Measurements from ENCODE around the gene MAP1LC3A. TPM values are rescaled to one million over a fixed set of nuclear protein-coding genes. Genes with fewer than 3 reads are reported as not detected.
"Not testable (repeated sequence)": the region's sequence is repeated elsewhere in the genome, so short reads cannot be mapped to it uniquely, and the experiment has no call there.

The MAP1LC3A gene
- total RNA-seq: 100 to 1,000 TPM in 2 of 4 donors, 10 to 100 TPM in 2; 42.6 to 111 (median 103) TPM

DNA sequence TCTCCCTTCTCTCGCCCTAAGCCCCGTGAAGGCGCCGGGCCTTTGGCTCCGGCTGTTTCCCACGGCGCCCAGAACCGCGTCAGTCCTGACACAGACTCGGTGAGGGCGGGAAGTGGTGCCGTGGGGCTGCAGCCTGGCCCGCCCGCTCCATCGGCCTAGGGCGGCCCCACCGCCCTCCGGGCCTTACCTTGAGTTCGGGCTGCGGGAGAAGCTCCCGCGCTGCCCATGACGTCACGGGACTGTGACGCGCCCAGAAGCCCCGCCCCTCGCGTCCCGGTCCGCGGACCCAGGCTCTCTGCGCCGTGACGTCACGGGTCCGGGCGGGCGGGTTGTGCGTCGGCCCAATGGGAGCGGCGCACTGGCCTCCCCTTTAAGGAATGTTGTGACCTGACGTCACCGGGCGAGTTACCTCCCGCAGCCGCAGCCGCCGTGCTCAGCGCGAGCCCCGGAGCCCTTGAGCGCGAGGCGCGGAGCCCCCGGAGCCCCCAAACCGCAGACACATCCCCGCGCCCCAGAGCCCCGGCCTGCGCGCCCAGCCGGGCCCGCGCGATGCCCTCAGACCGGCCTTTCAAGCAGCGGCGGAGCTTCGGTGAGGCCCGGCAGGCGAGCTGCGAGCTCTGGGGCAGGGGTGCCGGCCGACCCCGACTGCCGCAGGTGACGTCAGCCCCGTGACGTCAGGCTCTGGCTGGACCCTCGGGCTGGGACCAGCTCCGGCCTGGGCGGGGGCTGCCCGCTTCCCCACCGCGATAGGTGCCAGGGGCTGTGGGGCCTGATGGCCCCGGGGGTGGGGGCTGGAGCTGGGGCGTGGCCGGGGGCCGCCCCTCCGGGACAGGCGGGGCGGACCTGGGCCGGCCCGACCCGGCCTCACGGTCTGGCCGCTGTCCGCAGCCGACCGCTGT lies at the start of gene MAP1LC3A:
Gene MAP1LC3A, plus strand, starts transcription at position 399 of the 899 bp plus-strand sequence. Its CDS starts 151 bp downstream, at position 550.
- under 1% methylated on average over 72 of the region's 103 CpGs for WGBS
- Histone ChIP-seq H3K27ac (peak within 1 kb of the TSS; percentile 84), H3K9me3 (no peaks in the 10 kb centered on the region), H3K4me3 (peak within 1 kb of the TSS; percentile 59), H3K36me3 (no peaks in the 10 kb centered on the region), H3K27me3 (no peaks in the 10 kb centered on the region), H3K4me1 (peaks cover 23% of the 10 kb centered on the region)
- TF ChIP-seq, protein P1, sequence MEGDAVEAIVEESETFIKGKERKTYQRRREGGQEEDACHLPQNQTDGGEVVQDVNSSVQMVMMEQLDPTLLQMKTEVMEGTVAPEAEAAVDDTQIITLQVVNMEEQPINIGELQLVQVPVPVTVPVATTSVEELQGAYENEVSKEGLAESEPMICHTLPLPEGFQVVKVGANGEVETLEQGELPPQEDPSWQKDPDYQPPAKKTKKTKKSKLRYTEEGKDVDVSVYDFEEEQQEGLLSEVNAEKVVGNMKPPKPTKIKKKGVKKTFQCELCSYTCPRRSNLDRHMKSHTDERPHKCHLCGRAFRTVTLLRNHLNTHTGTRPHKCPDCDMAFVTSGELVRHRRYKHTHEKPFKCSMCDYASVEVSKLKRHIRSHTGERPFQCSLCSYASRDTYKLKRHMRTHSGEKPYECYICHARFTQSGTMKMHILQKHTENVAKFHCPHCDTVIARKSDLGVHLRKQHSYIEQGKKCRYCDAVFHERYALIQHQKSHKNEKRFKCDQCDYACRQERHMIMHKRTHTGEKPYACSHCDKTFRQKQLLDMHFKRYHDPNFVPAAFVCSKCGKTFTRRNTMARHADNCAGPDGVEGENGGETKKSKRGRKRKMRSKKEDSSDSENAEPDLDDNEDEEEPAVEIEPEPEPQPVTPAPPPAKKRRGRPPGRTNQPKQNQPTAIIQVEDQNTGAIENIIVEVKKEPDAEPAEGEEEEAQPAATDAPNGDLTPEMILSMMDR (IDR thresholded peaks at IDR 0.05): no peak
- TF ChIP-seq EP300 (IDR thresholded peaks at IDR 0.05): no peak
- TF ChIP-seq POLR2AphosphoS5 (IDR thresholded peaks at IDR 0.05): peak in 2 of 3 donors; percentile 39 to 86
- TF ChIP-seq POLR2A (IDR thresholded peaks at IDR 0.05): peak in 1 of 2 donors; percentile 59
- DNase-seq (ENCODE audit: low spot score in 2 of 2): peak; percentile 98

DNA sequence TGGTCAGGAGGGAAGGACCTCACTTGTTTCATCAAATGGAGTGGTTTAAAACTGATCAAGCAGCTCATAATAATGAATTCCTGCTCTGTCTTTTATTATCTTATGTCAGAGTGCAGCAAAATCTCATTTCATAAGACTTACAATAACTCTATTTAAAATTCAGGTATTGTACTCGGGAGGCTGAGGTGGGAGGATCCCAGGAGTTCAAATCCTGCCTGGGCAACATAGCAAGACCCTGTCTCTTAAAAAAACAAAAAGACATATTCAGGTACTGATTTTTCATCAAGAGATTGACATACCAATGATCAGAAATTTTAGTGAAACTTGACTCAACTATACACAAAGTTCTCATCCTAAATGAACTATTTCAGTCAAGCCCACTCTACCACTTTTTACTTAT lies 47.9 kb upstream of the MAP1LC3A start:
- Histone ChIP-seq H3K36me3 (peaks cover 31% of the 10 kb centered on the region), H3K27me3 (no peaks in the 10 kb centered on the region), H3K9me3 (no peaks in the 10 kb centered on the region), H3K4me1 (peaks cover 26% of the 10 kb centered on the region), H3K4me3 (no peak overlapping the region), H3K27ac (no peak overlapping the region)
- no peak for DNase-seq (ENCODE audit: low spot score in 2 of 2)
- 92% methylated on average over 1 of the region's 1 CpG for WGBS
- TF ChIP-seq, protein P1 (IDR thresholded peaks at IDR 0.05): no peak
- no peak for TF ChIP-seq EP300 (IDR thresholded peaks at IDR 0.05)
- no peak for TF ChIP-seq POLR2AphosphoS5 (IDR thresholded peaks at IDR 0.05)
- no peak for TF ChIP-seq POLR2A (IDR thresholded peaks at IDR 0.05)

DNA sequence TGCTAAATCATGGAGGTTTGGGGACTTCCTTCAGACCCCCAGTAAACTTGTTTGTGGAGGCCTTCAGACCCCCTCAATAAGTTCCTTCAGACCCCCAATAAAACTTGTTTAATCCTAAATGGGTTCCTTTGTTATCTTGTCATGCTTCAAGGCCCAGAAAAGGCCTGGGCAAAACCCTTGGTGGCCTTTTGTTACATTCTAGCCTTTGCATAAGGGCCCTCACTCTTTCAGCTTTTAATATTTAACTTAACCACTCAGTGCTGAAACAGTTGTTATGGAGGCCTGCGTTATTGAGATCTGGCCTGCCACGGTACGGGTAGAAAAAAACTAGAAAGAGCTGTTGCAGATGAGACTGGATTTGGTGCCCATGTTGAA lies 46.6 kb upstream of the MAP1LC3A start:
- Histone ChIP-seq H3K36me3 (peaks cover 21% of the 10 kb centered on the region), H3K27me3 (no peaks in the 10 kb centered on the region), H3K4me3 (no peak overlapping the region), H3K27ac (no peak overlapping the region), H3K9me3 (no peaks in the 10 kb centered on the region), H3K4me1 (peaks cover 30% of the 10 kb centered on the region)
- TF ChIP-seq POLR2AphosphoS5 (IDR thresholded peaks at IDR 0.05) (no peak), EP300 (IDR thresholded peaks at IDR 0.05) (no peak), POLR2A (IDR thresholded peaks at IDR 0.05) (no peak)
- TF ChIP-seq, protein P1 (IDR thresholded peaks at IDR 0.05): no peak
- DNase-seq (ENCODE audit: low spot score in 2 of 2): no peak
- 89% methylated on average over 3 of the region's 3 CpGs for WGBS

DNA sequence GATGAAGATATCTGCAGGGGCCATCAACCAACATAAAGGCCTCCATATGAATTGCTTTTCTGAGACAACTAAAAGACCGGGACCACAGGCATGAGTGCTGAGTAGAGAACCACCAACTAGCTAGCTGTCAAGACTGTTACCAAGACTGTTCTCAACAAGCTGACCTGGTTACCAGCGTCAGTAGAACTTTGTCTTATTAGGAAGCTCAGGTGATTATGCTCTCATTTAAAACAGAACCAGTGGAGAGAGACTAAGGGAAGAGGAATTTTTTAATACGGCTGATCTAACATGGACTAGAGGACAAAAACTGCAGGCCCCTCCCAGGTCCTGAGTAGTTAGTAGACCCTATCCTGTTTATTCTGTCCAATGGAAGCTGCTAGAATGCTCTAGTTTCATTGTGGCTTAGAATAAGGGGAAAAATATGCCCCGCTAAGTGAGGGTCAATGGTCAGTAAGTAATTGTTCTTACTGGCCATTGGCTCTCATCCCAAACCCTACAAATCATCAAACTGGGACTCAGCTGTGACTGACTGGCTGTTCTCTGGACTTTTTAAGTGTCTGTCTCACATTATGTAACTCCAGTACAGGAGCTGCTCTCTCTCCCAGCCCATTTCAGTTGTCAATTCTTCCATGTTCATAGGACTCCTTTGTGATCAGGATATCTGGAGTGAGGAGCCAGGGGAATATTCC lies 46.1 kb upstream of the MAP1LC3A start:
- Histone ChIP-seq H3K36me3 (peaks cover 20% of the 10 kb centered on the region), H3K4me1 (peaks cover 35% of the 10 kb centered on the region), H3K27ac (peak overlapping the region; percentile 68), H3K27me3 (no peaks in the 10 kb centered on the region), H3K9me3 (no peaks in the 10 kb centered on the region), H3K4me3 (no peak overlapping the region)
- TF ChIP-seq, protein P1 (IDR thresholded peaks at IDR 0.05): no peak
- TF ChIP-seq EP300 (IDR thresholded peaks at IDR 0.05): no peak
- no peak for TF ChIP-seq POLR2AphosphoS5 (IDR thresholded peaks at IDR 0.05)
- TF ChIP-seq POLR2A (IDR thresholded peaks at IDR 0.05): no peak
- WGBS: 89% methylated on average over 4 of the region's 4 CpGs
- no peak for DNase-seq (ENCODE audit: low spot score in 2 of 2)

DNA sequence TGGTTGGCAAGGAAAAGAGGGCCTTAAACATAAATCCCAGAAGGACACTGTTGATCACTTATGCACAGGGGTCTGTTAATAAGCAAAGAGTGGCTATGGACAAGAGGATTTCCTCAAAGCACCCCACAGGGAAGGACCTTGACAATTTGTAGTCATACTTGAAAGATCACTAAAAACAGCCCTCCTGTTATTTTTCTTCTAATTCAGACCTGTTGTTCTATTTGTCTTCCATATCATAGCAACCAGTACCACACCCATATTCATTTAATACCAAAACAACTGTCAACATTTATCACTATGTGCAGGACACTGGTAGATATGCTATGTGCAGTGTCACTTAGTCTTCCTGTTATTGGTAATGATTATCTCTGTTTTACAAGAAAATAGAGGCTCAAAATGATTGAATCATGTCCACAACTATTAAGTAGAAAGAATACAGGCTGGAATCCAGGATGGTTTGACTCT lies 45.5 kb upstream of the MAP1LC3A start:
- Histone ChIP-seq H3K36me3 (peaks cover 14% of the 10 kb centered on the region), H3K27me3 (no peaks in the 10 kb centered on the region), H3K27ac (peak overlapping the region; percentile 68), H3K4me1 (peaks cover 41% of the 10 kb centered on the region), H3K4me3 (no peak overlapping the region), H3K9me3 (no peaks in the 10 kb centered on the region)
- DNase-seq (ENCODE audit: low spot score in 2 of 2): no peak
- TF ChIP-seq POLR2A (IDR thresholded peaks at IDR 0.05) (no peak), POLR2AphosphoS5 (IDR thresholded peaks at IDR 0.05) (no peak), EP300 (IDR thresholded peaks at IDR 0.05) (no peak)
- TF ChIP-seq, protein P1 (IDR thresholded peaks at IDR 0.05): no peak

DNA sequence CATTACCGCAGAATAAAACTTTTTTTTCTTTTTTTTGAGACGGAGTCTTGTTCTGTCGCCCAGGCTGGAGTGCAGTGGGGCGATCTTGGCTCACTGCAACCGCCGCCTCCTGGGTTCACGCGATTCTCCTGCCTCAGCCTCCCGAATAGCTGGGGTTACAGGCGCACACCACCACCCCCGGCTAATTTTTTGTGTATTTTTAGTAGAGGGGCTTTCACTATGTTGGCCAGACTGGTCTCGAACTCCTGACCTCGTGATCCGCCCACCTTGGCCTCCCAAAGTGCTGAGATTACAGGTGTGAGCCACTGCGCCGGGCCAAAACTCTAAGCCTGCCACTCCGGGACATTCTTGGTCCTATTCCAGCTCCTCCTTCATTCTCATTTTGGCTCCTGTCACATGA lies 44.5 kb upstream of the MAP1LC3A start:
- not testable (repeated sequence) for H3K27ac ChIP-seq; H3K36me3 ChIP-seq; DNase-seq (ENCODE audit: low spot score in 2 of 2); H3K4me3 ChIP-seq; H3K9me3 ChIP-seq; H3K27me3 ChIP-seq
- WGBS: 85% methylated on average over 17 of the region's 17 CpGs
- H3K4me1 ChIP-seq: peaks cover 50% of the 10 kb centered on the region

Data from suprapubic skin (tissue), 4 donors.